ENCODE data around the gene ZNF319.

The ZNF319 gene

DNA sequence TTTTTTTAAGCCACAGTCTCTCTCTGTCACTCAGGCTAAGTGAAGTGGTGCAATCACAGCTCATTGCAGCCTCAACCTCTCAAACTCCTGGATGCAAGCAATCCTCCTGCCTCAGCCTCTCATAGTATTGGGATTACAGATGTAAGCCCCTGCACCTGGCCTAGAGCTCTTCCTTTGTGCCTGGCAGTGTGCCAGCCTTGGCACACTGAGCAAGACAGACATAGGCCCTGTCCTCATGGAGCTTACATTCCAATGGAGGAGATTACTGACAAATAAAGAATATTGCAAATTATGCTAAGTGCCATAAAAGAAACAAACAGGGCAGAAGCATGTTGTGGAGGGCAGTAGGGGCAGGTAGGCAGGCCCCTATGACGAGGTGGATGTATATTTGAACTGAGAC is 28.6 kb downstream of the ZNF319 start:
- DNase-seq: no peak

DNA sequence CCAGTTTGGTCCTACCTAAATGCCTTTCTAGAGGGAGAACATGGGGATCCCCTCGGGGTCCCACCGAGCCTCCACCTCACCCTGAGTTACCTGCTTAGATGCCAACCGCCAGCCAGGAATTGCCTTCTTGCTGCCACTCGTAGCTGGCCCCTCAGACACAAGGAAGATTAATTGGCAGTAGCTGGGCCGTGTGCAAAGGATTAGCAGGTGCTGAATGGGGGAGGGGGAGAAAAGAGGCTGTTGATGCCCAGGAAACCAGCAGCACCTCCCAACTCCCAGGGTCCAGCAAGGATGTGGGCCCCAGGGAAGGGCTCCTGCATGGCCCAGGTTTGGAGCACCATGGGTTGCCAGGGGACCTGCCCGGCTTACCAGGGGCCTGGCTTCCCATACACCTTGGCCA is 29.5 kb downstream of the ZNF319 start, which contains the start of gene CNGB1:
Gene CNGB1, minus strand, starts transcription at position 159 of the 400 bp plus-strand sequence. CDS start 3,842 bp downstream, outside the sequence.
- no peak for DNase-seq

DNA sequence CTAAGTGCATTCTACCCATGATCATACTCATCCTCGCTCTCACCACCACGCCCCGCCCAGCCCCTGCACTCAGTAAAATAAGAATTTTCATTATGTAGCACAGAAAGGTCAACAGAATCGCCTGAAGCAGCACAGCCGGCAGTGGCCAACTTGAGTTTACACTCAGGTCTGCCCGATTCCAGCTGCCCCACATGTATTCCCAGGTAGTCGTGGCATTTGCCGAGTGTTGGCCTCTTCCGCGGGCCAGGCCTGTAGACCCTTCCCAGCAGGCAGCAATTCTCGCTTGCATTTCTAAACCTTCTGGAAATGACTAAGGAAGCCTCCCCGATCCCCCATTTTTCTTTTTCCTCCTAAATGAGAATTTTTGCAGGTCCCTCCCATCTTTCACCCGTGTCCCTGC is 30.2 kb downstream of the ZNF319 start:
- DNase-seq: no peak

DNA sequence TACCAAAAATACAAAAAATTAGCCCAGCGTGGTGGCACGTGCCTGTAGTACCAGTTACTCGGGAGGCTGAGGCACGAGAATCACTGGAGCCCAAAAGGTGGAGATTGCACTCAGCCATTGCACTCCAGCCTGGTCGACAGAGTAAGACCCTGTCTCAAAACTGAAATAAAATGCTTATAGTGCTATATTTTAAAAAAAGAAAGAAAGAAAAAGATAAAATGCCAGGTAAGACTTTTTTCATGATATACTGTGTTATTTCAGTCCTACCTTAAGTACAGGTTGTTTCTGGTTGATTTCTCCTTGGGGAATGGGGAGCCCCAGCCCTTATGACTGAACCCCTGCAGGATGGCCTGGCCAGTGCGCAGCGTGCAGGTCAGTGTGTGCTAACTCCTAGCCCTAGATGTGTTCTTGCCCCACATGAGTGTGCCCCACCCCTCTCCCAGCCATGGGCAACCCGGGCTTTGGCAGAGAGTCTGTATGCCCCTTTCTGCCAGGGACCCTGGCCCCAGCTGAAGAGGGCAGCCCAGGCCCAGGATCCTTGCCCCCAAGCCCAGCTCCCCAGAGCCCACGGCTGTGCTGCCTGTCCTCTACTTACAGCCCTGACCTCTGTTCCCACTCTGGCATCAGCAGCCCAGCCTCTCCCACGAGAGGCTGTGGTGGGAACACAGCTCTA is 30.9 kb downstream of the ZNF319 start:
- DNase-seq: no peak

DNA sequence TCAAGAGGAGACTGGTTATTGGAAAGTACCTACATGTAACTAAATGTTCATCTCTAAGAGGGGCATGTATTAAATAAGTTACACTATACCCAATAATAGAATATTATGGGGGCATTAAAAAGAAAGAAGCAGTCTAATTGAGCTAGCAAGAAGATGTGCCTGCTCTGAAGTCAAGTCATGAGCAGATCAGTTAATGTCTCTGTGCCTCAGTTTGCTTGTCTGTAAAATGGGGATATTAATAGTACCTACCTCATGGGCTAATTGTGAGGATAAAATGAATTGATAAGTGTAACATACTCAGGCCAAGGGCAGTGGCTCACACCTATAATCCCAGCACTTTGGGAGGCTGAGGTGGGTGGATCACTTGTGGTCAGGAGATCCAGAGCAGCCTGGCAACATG is 32.6 kb downstream of the ZNF319 start:
- no peak for DNase-seq

DNA sequence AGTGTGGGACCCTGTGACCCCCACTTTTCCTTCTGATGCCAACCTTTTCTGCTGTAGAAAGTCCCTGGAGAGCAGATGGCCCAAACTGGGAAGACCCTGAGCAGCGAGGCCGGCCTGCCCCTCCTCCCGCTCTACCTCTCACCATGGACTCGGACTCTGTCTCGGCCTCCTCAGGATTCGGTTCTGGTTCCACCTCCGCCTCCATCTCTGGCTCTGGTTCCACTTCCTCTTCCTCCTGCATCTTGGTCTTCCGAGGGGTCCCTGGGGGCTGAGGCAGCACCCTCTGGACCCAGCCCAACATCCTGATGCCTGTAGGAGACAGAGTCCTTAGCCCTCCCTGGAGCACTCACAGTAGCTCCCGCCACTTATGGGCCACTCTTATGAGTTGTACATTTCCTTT is 33.5 kb downstream of the ZNF319 start:
- no peak for DNase-seq

DNA sequence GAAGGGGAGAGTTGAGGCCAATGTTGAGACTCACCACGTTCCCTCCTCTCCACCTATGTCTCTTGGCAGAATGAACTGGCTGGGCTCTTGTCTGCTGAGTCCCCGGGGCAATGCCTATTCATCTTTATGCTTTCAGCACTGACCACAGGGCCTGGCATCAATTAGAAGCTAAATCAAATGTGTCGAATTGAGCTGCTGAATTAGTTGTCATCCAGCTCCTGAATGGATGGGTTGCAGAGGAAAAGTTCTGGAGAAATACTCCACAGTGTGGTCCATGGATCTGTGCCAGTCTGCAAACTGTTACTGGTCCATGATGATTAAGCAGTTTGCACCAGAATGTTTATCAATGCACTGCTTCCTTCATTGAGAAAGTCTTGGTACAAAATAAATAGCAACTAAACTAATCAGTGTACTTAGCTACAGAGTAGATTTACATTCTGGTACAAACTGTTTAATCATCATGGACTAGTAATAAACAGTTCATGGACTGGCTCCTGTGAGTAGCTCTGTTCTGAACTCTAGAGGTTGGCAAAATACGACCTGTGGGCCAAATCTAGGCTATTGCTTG is 34.2 kb downstream of the ZNF319 start:
- no peak for DNase-seq

DNA sequence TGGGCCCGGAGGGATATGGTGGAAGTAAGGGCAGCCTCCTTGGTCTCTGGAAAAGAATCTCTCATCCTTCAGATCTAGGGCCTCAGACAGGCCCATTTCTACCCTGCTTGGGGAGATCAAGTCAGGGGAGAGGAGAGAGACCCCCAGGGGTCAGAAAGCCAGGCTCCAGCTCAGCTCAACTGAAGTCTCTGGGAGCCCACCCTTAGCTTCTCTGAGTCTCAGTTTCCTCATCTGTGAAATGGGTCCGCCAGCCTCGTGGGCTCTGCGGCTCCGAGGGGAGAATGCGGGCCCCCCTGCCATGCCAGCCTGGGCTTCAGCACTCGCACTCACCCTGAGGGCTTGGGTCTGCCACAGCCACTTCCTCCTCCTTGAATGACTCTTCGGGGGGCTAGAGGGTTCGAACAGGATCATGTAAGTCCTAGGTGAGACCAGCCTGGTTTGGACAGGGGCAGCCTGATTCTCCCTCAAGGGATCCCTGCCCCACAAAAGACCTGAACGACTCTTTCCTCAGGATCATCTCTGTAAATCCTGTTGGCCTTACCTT is 36.2 kb downstream of the ZNF319 start:
- no peak for DNase-seq

DNA sequence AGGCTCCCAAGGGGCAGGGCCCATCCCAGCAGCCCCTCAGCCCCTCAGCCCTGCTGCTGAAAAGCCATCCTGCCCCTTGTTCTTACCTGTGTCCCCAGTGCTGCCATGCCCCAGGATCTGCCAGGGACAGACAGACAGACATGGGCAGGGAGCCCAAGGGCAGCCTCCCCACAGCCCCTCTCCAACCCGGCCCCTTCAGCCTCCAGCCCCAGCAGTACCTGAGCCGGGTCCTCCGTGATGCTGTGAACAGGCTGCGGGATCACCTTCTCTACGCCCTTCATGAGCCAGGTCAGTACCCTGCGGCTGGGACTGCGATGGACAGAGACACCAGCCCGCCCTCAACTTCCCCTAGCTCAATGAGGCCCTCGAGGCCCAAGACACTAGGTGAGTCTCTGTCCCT is 37.7 kb downstream of the ZNF319 start:
- DNase-seq: no peak

DNA sequence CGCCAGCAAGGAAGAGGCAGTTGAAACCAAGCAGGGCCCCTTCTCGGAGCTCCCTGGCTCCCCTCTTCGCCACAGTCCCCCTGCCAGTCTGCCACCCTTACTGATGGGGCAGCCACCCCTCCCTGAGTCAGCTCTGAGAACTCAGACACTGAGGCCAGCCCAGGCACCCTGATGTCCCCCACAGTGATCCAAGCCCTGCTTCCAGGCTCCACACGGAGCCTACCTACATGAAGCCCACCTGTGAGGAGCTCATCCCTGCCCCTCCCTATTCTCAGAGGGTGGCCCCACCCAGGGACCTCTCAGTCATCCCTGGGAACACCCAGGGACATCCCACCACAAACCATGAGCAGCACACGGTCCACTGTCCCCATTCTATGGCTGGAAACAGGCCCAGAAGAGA is 38.4 kb downstream of the ZNF319 start:
- no peak for DNase-seq

DNA sequence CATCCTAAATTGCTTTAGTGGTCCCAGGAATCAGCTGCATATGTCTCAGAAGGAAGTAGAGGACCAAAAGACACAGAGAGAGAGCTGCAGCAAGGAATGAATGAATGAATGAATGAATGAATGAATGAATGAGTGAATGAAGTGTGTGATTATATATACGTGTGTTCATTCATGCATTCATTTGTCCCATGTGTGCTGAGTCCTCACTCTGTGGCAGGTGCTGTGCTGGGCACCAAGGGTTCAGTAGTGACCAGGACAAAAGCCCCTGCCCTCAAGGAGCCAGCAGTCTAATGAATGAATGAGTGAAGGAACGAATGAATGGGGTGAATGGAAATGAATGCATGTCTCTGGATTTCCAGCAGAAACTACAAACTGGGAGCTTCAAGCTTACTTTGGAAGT is 38.9 kb downstream of the ZNF319 start:
- DNase-seq: no peak

DNA sequence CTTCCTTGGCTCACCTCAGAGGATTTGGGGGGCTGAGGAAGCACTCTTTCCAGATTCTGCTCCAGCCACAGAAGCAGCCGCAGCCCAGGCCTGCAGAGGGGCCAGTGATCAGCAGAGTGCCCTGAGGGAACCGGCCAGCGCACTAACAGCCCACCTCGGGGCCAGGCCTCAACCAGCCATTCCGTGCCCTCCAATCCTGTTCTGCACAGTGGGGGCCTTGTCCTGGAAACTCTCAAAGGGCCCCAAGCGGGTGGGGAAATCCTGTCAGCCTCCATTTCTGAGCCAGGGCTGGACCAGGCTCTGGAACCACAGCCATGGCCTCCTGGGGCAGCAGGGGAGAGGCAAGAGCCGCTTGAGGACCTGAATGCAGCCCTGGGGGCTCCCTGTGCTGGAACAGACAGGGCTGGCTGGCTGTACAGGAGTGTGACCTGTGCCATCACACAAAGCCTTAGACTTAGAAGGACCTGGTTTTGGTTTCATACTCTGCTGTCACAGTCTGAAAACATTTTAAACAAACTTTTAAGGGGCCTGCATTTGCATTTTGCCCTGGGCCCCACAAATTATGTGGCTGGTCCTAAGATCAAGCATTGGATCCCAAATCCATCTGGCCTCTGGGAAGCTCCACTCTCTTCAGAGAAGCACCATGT is 39.5 kb downstream of the ZNF319 start:
- no peak for DNase-seq

DNA sequence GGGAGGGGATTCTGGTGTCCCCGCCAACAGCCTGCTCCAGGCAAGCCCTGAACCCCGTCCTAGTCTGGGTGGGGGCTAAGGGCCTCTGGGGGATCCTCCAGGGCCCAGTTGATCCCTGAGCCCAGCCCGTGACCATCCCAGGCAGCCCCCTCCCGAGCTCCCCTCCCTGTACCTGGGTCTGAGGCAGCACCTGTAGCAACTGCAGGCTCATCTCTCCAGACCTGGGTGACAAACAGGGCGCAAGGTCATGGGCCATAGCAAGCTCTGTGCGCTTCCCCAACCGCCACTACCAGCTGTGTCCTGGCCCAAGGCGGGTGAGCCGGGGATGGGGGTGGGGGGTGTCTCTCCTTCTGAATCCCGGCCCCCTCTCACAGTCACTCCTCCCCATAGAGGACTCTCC is 40.2 kb downstream of the ZNF319 start:
- DNase-seq: no peak

DNA sequence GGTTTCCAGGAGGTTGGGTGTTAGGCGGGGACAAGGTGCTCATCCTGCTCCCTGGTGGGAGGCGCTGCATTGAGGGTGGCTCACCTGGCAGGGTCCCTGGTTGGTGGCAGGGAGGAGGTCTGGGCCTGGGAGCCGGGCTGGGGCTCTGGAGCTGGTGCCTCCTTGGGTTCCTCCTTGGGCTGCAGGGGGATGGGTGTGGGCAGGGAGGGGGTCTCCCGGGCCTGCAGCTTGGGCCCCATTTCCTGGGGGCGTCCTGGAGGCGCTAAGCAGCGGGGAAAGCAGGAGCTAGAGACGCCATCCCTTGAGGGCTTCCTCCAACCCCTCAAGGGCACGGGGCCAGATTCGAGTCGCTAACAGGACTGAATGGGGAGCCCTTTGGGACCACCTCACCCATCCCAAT is 40.7 kb downstream of the ZNF319 start:
- DNase-seq: no peak

DNA sequence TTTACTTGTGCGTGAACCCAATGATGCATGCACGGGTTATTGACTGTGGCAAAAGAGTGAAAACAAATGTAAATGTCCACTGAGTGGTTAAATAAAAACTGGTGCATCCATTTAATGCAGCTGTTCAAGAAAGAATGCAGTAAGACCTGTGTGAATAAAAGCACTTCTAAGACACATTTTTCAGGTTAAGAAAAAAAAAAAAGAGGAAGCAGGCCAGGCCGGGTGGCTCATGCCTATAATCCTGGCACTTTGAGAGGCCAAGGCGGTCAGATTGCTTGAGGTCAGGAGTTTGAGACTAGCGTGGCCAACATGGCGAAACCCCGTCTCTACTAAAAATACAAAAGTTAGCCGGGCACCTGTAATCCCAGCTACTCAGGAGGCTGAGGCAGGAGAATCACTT is 41.4 kb downstream of the ZNF319 start:
- DNase-seq: no peak

DNA sequence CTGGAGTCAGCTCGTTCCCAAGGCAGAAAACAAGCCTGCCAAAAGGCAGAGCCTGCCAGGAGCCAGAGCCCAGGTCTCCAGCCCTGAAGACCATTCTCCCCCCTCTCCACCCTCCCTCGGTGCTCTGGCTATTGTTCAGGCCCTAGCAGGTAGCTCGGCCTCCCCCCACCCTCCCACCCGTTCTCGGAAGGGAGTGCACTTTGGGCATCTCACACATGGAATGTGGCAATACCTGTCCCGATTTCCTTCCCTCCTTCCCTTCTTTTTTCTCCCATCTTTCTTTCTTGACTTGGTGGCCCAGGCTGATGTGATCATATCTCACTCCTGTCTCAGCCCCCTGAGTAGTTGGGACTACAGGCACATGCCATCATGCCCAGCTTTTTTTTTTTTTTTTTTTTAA is 41.9 kb downstream of the ZNF319 start:
- DNase-seq: no peak

DNA sequence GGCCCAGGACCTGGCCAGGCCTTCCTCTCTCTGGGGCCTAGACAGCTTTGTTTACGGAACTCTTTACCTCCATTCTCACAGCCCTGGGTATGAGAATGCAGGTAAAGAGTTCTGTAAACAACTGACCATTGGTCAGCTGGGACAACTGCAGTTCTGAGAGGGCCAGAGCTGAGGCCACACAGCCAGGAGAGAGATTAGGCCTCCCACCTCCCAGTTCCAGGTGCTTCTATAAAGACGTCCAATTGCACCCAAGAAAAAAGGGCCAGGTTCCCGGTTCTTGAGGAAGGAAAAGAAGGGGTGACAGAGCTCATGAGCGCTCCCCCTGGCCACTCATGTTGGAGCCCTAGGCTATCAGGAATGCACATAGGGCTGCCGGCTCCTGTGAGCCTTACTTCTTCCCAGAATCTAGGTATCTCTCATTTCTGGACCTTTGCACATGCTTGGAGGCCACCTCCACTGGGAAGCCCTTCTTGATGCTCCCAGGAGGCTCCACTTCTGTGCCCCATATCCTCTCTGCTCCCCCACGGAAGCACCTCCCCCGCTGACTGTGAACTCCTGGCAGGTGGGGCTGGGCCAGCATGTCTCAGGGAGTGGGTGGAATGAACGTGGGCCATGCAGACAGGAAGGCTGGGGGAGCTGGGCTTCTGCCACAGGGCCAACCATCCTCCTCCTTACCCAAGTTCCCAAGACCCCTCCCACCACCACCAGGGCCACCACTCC is 42.6 kb downstream of the ZNF319 start:
- DNase-seq: no peak

DNA sequence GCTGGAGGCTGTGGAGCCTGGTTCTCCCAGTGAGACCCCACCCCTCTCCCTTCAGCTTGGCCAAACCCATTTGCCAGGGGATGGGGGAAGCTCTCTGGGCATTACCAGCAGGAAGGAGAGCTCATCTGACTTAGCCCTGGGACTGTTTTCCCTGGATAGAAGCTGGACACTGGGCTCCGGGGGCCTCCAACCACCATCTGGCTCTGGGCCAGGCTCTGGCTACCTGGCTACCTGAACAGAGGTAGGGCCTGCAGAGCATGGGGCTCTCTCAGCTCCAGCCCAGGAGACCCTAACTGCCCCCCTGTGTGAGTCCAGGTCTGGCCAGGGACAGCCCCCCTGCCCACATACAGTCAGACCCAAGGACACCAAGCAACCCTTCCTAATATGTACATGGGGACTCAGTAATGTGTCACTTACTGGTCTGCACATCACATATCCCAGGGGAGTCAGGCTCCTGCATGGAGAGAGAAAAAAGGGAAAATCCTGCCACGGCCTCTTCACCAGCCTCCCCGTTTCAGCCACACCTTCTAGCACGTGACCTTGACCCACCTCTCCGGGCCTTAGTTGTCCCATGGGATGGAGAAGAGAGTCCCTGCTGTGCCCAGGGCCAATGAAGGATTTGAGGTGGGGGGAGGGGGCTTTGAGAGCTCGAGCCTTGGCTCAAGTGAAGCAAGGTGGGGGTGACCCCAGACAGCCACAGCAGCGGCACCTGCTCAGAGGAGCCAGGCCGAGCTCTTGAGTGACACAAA is 43.4 kb downstream of the ZNF319 start:
- no peak for DNase-seq

DNA sequence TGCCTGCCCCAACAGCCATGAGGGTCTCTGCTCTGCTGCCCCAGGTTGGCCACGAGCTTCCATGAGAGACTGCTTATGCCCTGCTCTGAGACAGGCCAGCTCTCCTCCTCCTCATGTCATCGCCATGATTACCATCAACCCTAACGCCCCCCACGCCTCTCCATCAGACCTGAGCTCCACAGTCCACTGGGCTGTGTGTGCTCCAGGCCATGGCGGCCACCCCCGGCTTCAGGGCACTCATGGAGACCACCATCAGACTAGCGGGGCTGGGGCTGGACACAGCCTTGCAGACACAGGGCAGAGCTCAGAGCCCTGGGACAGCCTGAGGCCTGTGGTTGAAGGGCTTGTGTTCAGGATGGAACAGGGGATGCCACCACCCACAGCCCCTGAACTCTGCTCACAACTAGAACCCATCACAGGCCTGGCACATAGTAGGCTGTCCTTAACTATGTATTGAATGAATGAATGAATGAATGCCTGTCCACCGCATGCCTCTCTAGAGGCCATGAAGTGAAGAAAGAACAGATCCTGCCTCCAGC is 44.1 kb downstream of the ZNF319 start:
- DNase-seq: no peak

DNA sequence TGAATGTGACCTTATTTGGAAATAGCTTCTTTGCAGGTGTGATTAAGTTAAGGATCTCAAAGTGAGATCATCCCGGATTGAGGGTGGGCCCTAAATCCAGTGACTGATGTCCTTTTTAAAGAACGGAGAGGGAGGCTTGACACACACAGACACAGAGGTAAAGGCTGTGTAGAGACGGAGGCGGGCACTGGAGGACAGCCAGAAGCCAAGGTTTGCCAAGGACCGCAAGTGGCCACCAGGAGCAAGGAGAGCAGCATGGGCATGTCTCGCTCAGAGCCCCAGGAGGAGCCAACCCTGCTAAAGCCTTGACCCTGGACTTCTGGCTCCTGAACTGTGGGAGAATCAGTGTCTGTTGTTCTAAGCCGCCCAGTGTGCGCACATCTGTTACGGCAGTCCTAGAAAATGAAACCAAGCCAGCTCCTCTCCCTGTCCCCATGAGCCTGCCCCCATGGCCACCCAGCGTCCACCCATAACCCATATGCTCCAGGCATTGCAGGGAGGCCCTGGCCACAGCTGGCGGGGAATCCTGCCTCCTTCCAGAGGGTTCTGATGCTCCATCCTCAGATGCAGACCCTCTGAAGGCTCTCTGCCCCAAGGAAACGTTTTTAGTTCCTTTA is 44.8 kb downstream of the ZNF319 start:
- no peak for DNase-seq

DNA sequence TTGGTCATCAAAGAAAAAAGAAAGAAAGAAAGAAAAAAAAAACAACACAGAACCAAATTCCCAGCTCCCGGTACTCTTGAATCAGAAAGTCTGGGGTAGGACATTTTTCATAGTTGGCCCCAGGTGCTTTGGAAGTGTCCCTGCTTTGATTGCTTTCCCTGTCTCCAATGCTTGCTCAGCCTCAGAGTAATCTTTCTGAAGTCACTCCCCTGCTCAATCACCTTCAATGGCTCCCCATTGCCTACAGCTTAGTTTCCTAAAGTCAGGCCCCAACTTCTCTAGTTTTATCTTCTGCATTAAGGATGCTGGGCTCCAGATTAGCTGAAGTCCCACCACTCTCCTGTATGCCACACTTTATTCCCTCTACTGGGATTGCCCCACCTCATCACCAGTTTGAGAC is 46.6 kb downstream of the ZNF319 start:
- no peak for DNase-seq

DNA sequence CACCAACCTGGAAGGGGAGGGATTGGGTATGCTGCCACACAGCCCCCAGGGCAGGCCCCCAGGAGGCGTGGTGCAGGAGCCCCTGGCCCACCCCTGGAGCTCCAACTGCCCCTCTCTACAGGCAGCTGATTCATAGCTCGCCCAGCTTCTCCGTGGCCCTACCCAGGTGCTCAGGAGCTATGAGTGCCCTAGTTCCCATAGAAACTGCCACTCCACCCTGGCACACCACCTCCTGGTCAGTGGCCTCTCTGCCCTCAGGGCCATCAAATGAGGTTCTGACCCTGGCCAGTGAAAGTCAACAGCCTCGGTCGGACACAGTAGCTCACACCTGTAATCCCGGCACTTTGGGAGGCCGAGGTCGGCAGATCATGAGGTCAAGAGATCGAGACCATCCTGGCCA is 47.6 kb downstream of the ZNF319 start:
- DNase-seq: no peak
